Activated naive CD4-positive, alpha-beta T cell treated with anti-CD3 and anti-CD28 coated beads for 36 hours (primary cell): ENCODE data around the gene UBXN4. TPM values are rescaled to one million over a fixed set of nuclear protein-coding genes. Genes with fewer than 3 reads are reported as not detected.

ENCODE experiments used
- CTCF ChIA-PET: fragments of 350-600 bp; sonication (Branson Sonifier 250); formaldehyde crosslinking; loops from one replicate; lab custom pipeline; 2021; ENCODE audit warnings: antibody characterized with exemption; lab: Charles Lee
- DNase-seq: peaks from one replicate; pipeline ENCODE4 v3.0.0-alpha.2; 2020
- H3K27ac Mint-ChIP-seq: one replicate; pipeline ENCODE4 v1.8.0; 2021; ENCODE audit warnings: mild to moderate bottlenecking, mixed read lengths
- H3K27me3 Mint-ChIP-seq: one replicate; pipeline ENCODE4 v1.8.0; 2021; ENCODE audit warnings: low read depth, mixed read lengths
- H3K36me3 Mint-ChIP-seq: one replicate; pipeline ENCODE4 v1.8.0; 2021; ENCODE audit warnings: low read depth, mixed read lengths
- H3K4me1 Mint-ChIP-seq: one replicate; pipeline ENCODE4 v1.8.0; 2021; ENCODE audit warnings: low read depth, mixed read lengths
- H3K4me3 Mint-ChIP-seq: one replicate; pipeline ENCODE4 v1.8.0; 2021; ENCODE audit warnings: mild to moderate bottlenecking, moderate library complexity, mixed read lengths
- H3K9me3 Mint-ChIP-seq: one replicate; pipeline ENCODE4 v1.8.0; 2021; ENCODE audit warnings: mixed read lengths
- intact Hi-C: fragments of 100-400 bp; cut with micrococcal nuclease; formaldehyde crosslinking; loops from one replicate; pipeline ENCODE4 v1.15.1; 2023
- total RNA-seq, 2 experiments: library from RNA; stranded (reverse); gene quantifications; one replicate each; pipeline ENCODE4 v1.2.3, GENCODE V29; 2021

Gene UBXN4
- total RNA-seq, 2 experiments from 2014 or later: 100 to 105 TPM

DNA sequence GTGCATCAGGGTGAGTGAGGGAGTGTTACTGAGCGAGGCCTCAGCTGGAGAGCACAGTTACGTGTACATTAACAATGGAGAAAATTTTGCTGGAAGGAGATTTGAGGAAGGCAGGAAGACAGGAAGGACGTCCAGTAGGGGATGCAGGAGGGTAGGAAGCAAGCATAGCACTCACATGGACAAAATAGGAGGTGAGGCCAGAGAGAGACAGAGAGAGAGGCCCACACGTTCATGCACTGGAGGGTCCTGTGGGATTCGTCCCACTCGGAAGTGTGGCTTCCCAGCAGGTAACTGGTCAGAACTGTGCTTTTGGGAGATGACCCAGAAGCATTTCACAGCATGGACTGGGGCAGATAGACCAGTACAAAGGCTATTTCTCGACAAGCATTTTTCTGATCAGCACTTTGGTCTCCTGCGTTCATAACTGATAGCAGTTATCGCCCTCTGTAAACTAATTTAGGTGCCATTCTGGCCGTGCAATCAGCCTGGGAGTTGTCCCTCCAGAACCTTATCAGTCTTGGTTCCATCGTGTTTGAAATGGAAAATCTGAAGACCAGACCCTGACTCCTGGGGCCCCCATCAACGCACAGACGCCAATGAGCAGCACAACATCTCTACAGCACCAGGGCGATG is 89.6 kb downstream of the UBXN4 start:
- H3K27me3 Mint-ChIP-seq: no peaks in the 10 kb centered on the region
- no peaks in the 10 kb centered on the region for H3K9me3 Mint-ChIP-seq
- CTCF ChIA-PET: interaction anchor here (0.9 kb wide), 1 partner anchor 85 kb away, joined by 4 read pairs; no protein-coding TSS in a partner anchor
- no peak overlapping the region for H3K4me3 Mint-ChIP-seq
- no peak for DNase-seq
- peaks cover 2% of the 10 kb centered on the region for H3K36me3 Mint-ChIP-seq
- intact Hi-C loops: no loop called here
- peaks cover 2% of the 10 kb centered on the region for H3K4me1 Mint-ChIP-seq
- H3K27ac Mint-ChIP-seq: no peak overlapping the region

DNA sequence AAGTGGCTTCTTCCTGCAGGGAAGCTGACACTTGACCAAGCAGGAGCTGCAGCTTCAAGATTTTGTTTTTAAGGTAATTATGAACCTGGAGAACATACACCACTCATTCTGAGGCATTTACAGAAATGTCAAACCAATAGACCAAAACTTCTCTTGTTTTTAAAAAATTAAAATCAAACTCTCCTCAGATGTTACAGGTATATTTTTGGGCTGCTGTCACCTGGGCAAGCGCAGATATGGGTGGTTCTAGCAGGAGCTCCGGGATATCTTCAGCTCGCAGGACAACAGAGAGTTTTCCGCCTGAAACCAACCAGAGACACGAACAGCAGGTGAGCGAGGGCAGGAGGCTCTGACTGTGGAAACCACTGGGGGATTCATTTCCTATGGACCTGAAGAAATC is 91.2 kb downstream of the UBXN4 start:
- intact Hi-C loops: no loop called here
- H3K36me3 Mint-ChIP-seq: peaks cover 6% of the 10 kb centered on the region
- DNase-seq: no peak
- H3K4me3 Mint-ChIP-seq: no peak overlapping the region
- no peaks in the 10 kb centered on the region for H3K9me3 Mint-ChIP-seq
- CTCF ChIA-PET: interaction anchor here (0.7 to 1.6 kb wide), 2 partner anchors 13 to 34 kb away, joined by 3 to 4 read pairs; no protein-coding TSS in a partner anchor
- H3K27me3 Mint-ChIP-seq: no peaks in the 10 kb centered on the region
- H3K27ac Mint-ChIP-seq: no peak overlapping the region
- peaks cover 2% of the 10 kb centered on the region for H3K4me1 Mint-ChIP-seq

Other genes with a start within 250 kb of the UBXN4 start
- 10 to 100 TPM; 18.5 to 18.9 TPM for gene ZRANB3, start 210.6 kb upstream of the UBXN4 start, total RNA-seq
- 10 to 100 TPM; 61.9 to 73.1 TPM for gene R3HDM1, start 210.4 kb upstream of the UBXN4 start, total RNA-seq
- gene LCT, start 95.3 kb downstream of the UBXN4 start, total RNA-seq: under 1 TPM; 0.05 to 0.07 TPM
- 100 to 1,000 TPM; 221 to 226 TPM for gene MCM6, start 134.6 kb downstream of the UBXN4 start, total RNA-seq
- gene DARS1, start 243.8 kb downstream of the UBXN4 start, total RNA-seq: 100 to 1,000 TPM; 161 to 177 TPM